Neural cell (in vitro differentiated cells): ENCODE results near the gene DCAF11. TPM values are rescaled to one million over a fixed set of nuclear protein-coding genes. Genes with fewer than 3 reads are reported as not detected.
A peak's percentile ranks its signal among the peaks of the same experiment; 100 is the strongest.

Experiments
- H2AFZ ChIP-seq: fragments of 200-600, 300-800 bp; sonication (generic), shearing (Covaris generic); 2 replicates; pipeline ENCODE4 v1.6.0; 2014; ENCODE audit warnings: low read depth, mild to moderate bottlenecking, antibody characterized with exemption, low read length, moderate library complexity
- H3F3A ChIP-seq: fragments of 200-600 bp; shearing (Covaris generic); 2 replicates; pipeline ENCODE4 v1.6.1; 2016; ENCODE audit warnings: mild to moderate bottlenecking, moderate library complexity, mixed read lengths, antibody characterized with exemption, low read length; ENCODE audit not compliant: insufficient read depth, poor library complexity, severe bottlenecking
- H3K27ac ChIP-seq: fragments of 200-600, 300-800 bp; sonication (generic), shearing (Covaris generic); 2 replicates; pipeline ENCODE4 v1.5.1; 2014; ENCODE audit warnings: mild to moderate bottlenecking, low read length, moderate library complexity
- H3K27me3 ChIP-seq: fragments of 300-800, 200-600 bp; sonication (generic), shearing (Covaris generic); 2 replicates; pipeline ENCODE4 v1.6.0; 2014; ENCODE audit warnings: mild to moderate bottlenecking, low read depth, low read length, moderate library complexity; ENCODE audit not compliant: insufficient read depth
- H3K36me3 ChIP-seq: fragments of 300-800, 200-600 bp; sonication (generic), shearing (Covaris generic); 2 replicates; pipeline ENCODE4 v1.5.1; 2014; ENCODE audit warnings: mild to moderate bottlenecking, antibody characterized with exemption, low read length, moderate library complexity; ENCODE audit not compliant: insufficient read depth
- H3K4me2 ChIP-seq: fragments of 300-800, 200-600 bp; sonication (generic), shearing (Covaris generic); 2 replicates; pipeline ENCODE4 v1.6.0; 2014; ENCODE audit warnings: mild to moderate bottlenecking, low read length
- H3K4me3 ChIP-seq: fragments of 300-800, 200-600 bp; sonication (generic), shearing (Covaris generic); 2 replicates; pipeline ENCODE4 v1.5.1; 2014; ENCODE audit warnings: mild to moderate bottlenecking, low read length, moderate library complexity
- H3K79me2 ChIP-seq: fragments of 200-600 bp; shearing (Covaris generic); replicated peaks from 2 replicates; pipeline ENCODE4 v1.6.0; 2014; ENCODE audit warnings: mild to moderate bottlenecking, low read length, moderate library complexity; ENCODE audit not compliant: insufficient read depth
- H3K9ac ChIP-seq: fragments of 300-800, 200-600 bp; sonication (generic), shearing (Covaris generic); 2 replicates; pipeline ENCODE4 v1.6.1; 2016; ENCODE audit warnings: mild to moderate bottlenecking, low read length, mixed read lengths
- H3K9me2 ChIP-seq: fragments of 200-600 bp; shearing (Covaris generic); 2 replicates; pipeline ENCODE4 v1.6.1; 2016; ENCODE audit warnings: mild to moderate bottlenecking, low read length, mixed read lengths; ENCODE audit not compliant: insufficient read depth
- H3K9me3 ChIP-seq: fragments of 200-600, 300-800 bp; sonication (generic), shearing (Covaris generic); 2 replicates; pipeline ENCODE4 v1.6.1; 2016; ENCODE audit warnings: mild to moderate bottlenecking, mixed run types, low read length, moderate library complexity, mixed read lengths
- H4K20me1 ChIP-seq: fragments of 200-600 bp; shearing (Covaris generic); 2 replicates; pipeline ENCODE4 v1.6.1; 2016; ENCODE audit warnings: mild to moderate bottlenecking, mixed run types; ENCODE audit not compliant: insufficient read depth
- EZH2 ChIP-seq: fragments of 200-600, 300-800 bp; shearing (Covaris generic), sonication (generic); IDR thresholded peaks from 2 replicates; pipeline ENCODE4 v1.6.1; 2014; ENCODE audit warnings: antibody characterized with exemption, low read length, borderline replicate concordance, mild to moderate bottlenecking; ENCODE audit not compliant: insufficient read depth, poor library complexity, severe bottlenecking
- polyA plus RNA-seq: library from polyadenylated mRNA; depleted of rRNA; stranded (reverse); fragments of >200 nt; gene quantifications from 2 replicates; pipeline ENCODE4 v1.2.3, GENCODE V29; 2014
- small RNA-seq, 3 experiments: library from RNA; depleted of rRNA; stranded (forward); fragments of <200 nt; gene quantifications; one replicate each; pipeline ENCODE3, GENCODE V24; 2012
- TF ChIP-seq, protein P1 (sequence below): fragments of 450-650 bp; IDR thresholded peaks from 2 replicates; pipeline ENCODE4 v1.5.1; 2014; ENCODE audit warnings: antibody characterized with exemption, mild to moderate bottlenecking, moderate library complexity; ENCODE audit not compliant: poor library complexity, severe bottlenecking
- TF ChIP-seq, protein P2 (sequence below): IDR thresholded peaks from 2 replicates; pipeline ENCODE4 v1.6.1; 2012; ENCODE audit warnings: borderline replicate concordance

DCAF11 gene
- polyA plus RNA-seq, 1 donor from 2014 or later: 74.5 TPM

DNA sequence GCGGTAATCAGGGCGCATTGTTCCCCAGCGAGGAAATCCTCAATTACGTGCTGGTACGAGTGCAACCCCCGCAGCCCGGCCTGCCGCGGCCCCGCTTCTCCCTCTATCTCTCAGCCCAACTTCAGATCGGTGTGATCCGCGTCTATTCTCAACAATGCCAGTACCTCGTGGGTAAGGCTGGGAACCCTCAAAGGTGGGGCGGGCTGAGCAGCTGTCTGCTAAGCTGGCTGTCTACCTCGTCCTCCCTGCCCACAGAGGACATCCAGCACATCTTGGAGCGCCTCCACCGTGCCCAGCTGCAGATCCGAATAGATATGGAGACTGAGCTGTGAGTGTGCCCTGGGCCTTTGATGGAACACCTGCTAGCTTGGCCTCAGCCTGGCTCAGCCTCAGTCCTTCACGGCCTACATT lies 58.3 kb downstream of the DCAF11 start:
- Histone ChIP-seq H3K27me3 (no peaks in the 10 kb centered on the region), H3K4me3 (peak overlapping the region; percentile 66), H3K9me3 (no peaks in the 10 kb centered on the region), H3K27ac (no peak overlapping the region), H3K9me2 (no peaks in the 10 kb centered on the region), H3K79me2 (no peaks in the 10 kb centered on the region), H4K20me1 (no peaks in the 10 kb centered on the region), H2AFZ (no peak overlapping the region), H3F3A (no peaks in the 10 kb centered on the region), H3K9ac (no peak overlapping the region), H3K4me2 (no peak overlapping the region), H3K36me3 (no peaks in the 10 kb centered on the region)
- TF ChIP-seq EZH2: no peak
- TF ChIP-seq, protein P1, sequence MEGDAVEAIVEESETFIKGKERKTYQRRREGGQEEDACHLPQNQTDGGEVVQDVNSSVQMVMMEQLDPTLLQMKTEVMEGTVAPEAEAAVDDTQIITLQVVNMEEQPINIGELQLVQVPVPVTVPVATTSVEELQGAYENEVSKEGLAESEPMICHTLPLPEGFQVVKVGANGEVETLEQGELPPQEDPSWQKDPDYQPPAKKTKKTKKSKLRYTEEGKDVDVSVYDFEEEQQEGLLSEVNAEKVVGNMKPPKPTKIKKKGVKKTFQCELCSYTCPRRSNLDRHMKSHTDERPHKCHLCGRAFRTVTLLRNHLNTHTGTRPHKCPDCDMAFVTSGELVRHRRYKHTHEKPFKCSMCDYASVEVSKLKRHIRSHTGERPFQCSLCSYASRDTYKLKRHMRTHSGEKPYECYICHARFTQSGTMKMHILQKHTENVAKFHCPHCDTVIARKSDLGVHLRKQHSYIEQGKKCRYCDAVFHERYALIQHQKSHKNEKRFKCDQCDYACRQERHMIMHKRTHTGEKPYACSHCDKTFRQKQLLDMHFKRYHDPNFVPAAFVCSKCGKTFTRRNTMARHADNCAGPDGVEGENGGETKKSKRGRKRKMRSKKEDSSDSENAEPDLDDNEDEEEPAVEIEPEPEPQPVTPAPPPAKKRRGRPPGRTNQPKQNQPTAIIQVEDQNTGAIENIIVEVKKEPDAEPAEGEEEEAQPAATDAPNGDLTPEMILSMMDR: no peak
- TF ChIP-seq, protein P2, sequence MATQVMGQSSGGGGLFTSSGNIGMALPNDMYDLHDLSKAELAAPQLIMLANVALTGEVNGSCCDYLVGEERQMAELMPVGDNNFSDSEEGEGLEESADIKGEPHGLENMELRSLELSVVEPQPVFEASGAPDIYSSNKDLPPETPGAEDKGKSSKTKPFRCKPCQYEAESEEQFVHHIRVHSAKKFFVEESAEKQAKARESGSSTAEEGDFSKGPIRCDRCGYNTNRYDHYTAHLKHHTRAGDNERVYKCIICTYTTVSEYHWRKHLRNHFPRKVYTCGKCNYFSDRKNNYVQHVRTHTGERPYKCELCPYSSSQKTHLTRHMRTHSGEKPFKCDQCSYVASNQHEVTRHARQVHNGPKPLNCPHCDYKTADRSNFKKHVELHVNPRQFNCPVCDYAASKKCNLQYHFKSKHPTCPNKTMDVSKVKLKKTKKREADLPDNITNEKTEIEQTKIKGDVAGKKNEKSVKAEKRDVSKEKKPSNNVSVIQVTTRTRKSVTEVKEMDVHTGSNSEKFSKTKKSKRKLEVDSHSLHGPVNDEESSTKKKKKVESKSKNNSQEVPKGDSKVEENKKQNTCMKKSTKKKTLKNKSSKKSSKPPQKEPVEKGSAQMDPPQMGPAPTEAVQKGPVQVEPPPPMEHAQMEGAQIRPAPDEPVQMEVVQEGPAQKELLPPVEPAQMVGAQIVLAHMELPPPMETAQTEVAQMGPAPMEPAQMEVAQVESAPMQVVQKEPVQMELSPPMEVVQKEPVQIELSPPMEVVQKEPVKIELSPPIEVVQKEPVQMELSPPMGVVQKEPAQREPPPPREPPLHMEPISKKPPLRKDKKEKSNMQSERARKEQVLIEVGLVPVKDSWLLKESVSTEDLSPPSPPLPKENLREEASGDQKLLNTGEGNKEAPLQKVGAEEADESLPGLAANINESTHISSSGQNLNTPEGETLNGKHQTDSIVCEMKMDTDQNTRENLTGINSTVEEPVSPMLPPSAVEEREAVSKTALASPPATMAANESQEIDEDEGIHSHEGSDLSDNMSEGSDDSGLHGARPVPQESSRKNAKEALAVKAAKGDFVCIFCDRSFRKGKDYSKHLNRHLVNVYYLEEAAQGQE: no peak

Small RNAs within 50 kb of the gene (small RNA-seq; reads per million reads assigned to genes)
- 0 reads per million in 3 experiments for gene IRF9
- 0.03 to 0.90 (median 0.07) reads per million in 3 experiments for gene RNA5SP383

Other genes with a start within 250 kb of the DCAF11 start
- gene DHRS4, start 161.0 kb upstream of the DCAF11 start, polyA plus RNA-seq: 7.7 and 7.8 TPM in 2 replicates
- 1.9 and 3.0 TPM in 2 replicates for gene DHRS4L2, start 125.8 kb upstream of the DCAF11 start, polyA plus RNA-seq
- gene CARMIL3, start 62.8 kb upstream of the DCAF11 start, polyA plus RNA-seq: 43.6 and 49.3 TPM in 2 replicates
- gene CPNE6, start 43.2 kb upstream of the DCAF11 start, polyA plus RNA-seq: 2.3 and 4.1 TPM in 2 replicates
- 0.20 and 1.2 TPM in 2 replicates for gene PCK2, start 20.5 kb upstream of the DCAF11 start, polyA plus RNA-seq
- 9.5 TPM in 2 replicates for gene NRL, start 172 bp downstream of the DCAF11 start, polyA plus RNA-seq
- gene FITM1, start 15.9 kb downstream of the DCAF11 start, polyA plus RNA-seq: 0.62 and 0.88 TPM in 2 replicates
- gene PSME1, start 21.4 kb downstream of the DCAF11 start, polyA plus RNA-seq: 39.5 and 55.8 TPM in 2 replicates
- 45.1 and 54.6 TPM in 2 replicates for gene EMC9, start 26.8 kb downstream of the DCAF11 start, polyA plus RNA-seq
- 69.1 and 73.3 TPM in 2 replicates for gene PSME2, start 31.8 kb downstream of the DCAF11 start, polyA plus RNA-seq
- 69.6 and 98.7 TPM in 2 replicates for gene RNF31, start 32.7 kb downstream of the DCAF11 start, polyA plus RNA-seq
- gene IRF9, start 46.5 kb downstream of the DCAF11 start, polyA plus RNA-seq: 5.9 and 19.6 TPM in 2 replicates
- gene REC8, start 57.3 kb downstream of the DCAF11 start, polyA plus RNA-seq: 18.5 and 22.8 TPM in 2 replicates
- 9.2 and 13.4 TPM in 2 replicates for gene IPO4, start 74.0 kb downstream of the DCAF11 start, polyA plus RNA-seq
- gene TM9SF1, start 80.7 kb downstream of the DCAF11 start, polyA plus RNA-seq: 25.1 and 34.2 TPM in 2 replicates
- 0.17 TPM in 1 of 2 replicates, not detected in the other for gene TSSK4, start 90.9 kb downstream of the DCAF11 start, polyA plus RNA-seq
- gene CHMP4A, start 98.7 kb downstream of the DCAF11 start, polyA plus RNA-seq: 55.3 and 67.6 TPM in 2 replicates
- 94.2 and 116 TPM in 2 replicates for gene MDP1, start 101.3 kb downstream of the DCAF11 start, polyA plus RNA-seq
- 406 and 431 TPM in 2 replicates for gene NEDD8, start 117.6 kb downstream of the DCAF11 start, polyA plus RNA-seq
- gene GMPR2, start 118.2 kb downstream of the DCAF11 start, polyA plus RNA-seq: 132 and 403 TPM in 2 replicates
- gene TINF2, start 127.8 kb downstream of the DCAF11 start, polyA plus RNA-seq: 103 and 120 TPM in 2 replicates
- 3.6 and 7.5 TPM in 2 replicates for gene TGM1, start 148.4 kb downstream of the DCAF11 start, polyA plus RNA-seq
- gene RABGGTA, start 156.8 kb downstream of the DCAF11 start, polyA plus RNA-seq: 28.8 and 33.2 TPM in 2 replicates
- gene DHRS1, start 185.0 kb downstream of the DCAF11 start, polyA plus RNA-seq: 5.5 and 6.9 TPM in 2 replicates
- 13.0 and 19.5 TPM in 2 replicates for gene NOP9, start 185.1 kb downstream of the DCAF11 start, polyA plus RNA-seq
- gene CIDEB, start 193.2 kb downstream of the DCAF11 start, polyA plus RNA-seq: not detected in 2 replicates
- 3.4 and 5.0 TPM in 2 replicates for gene LTB4R2, start 195.4 kb downstream of the DCAF11 start, polyA plus RNA-seq
- 4.3 and 5.2 TPM in 2 replicates for gene LTB4R, start 196.7 kb downstream of the DCAF11 start, polyA plus RNA-seq
- gene ADCY4, start 220.3 kb downstream of the DCAF11 start, polyA plus RNA-seq: not detected in 2 replicates
- not detected in 2 replicates for gene RIPK3, start 225.2 kb downstream of the DCAF11 start, polyA plus RNA-seq